Chondrocyte (in vitro differentiated cells): Measurements from ENCODE around the gene PAX2. TPM values are rescaled to one million over a fixed set of nuclear protein-coding genes. Genes with fewer than 3 reads are reported as not detected.

Experiments
- DNase-seq: peaks from one replicate; pipeline ENCODE4 v3.0.0; 2021; ENCODE audit warnings: mixed read lengths, low spot score
- H3K27ac Mint-ChIP-seq: one replicate; pipeline ENCODE4 v1.8.0; 2021; ENCODE audit warnings: mild to moderate bottlenecking, moderate library complexity, mixed read lengths; ENCODE audit not compliant: unreplicated experiment
- H3K27me3 Mint-ChIP-seq: 2 replicates; pipeline ENCODE4 v1.8.0; 2021; ENCODE audit warnings: low read depth, mixed read lengths
- H3K36me3 Mint-ChIP-seq: 2 replicates; pipeline ENCODE4 v1.8.0; 2021; ENCODE audit warnings: low read depth, mixed read lengths
- H3K4me1 Mint-ChIP-seq: 2 replicates; pipeline ENCODE4 v1.8.0; 2021; ENCODE audit warnings: low read depth, mild to moderate bottlenecking, mixed read lengths
- H3K4me3 Mint-ChIP-seq: one replicate; pipeline ENCODE4 v1.8.0; 2021; ENCODE audit warnings: mild to moderate bottlenecking, moderate library complexity, mixed read lengths; ENCODE audit not compliant: unreplicated experiment
- H3K9me3 Mint-ChIP-seq: 2 replicates; pipeline ENCODE4 v1.8.0; 2021; ENCODE audit warnings: low read depth, mixed read lengths
- total RNA-seq: library from RNA; stranded (reverse); gene quantifications from 3 replicates; pipeline ENCODE4 v1.2.1, GENCODE V29; 2021
- TF ChIP-seq, protein P1 (sequence below): fragments of 200-600 bp; sonication (generic); IDR thresholded peaks from 2 replicates; pipeline ENCODE4 v1.5.0; 2021; ENCODE audit warnings: antibody characterized with exemption, mild to moderate bottlenecking, moderate library complexity

PAX2 gene
- total RNA-seq, 1 donor from 2014 or later, result 0.62 TPM

DNA sequence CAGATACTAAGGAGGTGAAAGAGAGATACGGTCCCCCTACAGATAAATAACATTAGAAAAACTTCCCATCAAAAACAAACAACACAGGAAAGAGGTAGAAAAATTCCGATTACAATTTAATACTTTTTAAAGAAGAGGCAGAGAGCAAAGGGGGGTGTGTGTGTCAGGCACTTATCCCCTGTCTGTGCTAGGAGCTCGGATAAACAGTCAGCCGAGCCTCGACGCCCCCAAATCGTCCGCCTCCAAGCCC lies 3.6 kb downstream of the PAX2 start:
- no peak overlapping the region for H3K27ac Mint-ChIP-seq
- peaks cover 4% of the 10 kb centered on the region for H3K36me3 Mint-ChIP-seq
- DNase-seq, result no peak
- H3K4me1 Mint-ChIP-seq, result peaks cover 29% of the 10 kb centered on the region
- H3K9me3 Mint-ChIP-seq, result no peaks in the 10 kb centered on the region
- H3K4me3 Mint-ChIP-seq, result no peak overlapping the region
- TF ChIP-seq, protein P1, sequence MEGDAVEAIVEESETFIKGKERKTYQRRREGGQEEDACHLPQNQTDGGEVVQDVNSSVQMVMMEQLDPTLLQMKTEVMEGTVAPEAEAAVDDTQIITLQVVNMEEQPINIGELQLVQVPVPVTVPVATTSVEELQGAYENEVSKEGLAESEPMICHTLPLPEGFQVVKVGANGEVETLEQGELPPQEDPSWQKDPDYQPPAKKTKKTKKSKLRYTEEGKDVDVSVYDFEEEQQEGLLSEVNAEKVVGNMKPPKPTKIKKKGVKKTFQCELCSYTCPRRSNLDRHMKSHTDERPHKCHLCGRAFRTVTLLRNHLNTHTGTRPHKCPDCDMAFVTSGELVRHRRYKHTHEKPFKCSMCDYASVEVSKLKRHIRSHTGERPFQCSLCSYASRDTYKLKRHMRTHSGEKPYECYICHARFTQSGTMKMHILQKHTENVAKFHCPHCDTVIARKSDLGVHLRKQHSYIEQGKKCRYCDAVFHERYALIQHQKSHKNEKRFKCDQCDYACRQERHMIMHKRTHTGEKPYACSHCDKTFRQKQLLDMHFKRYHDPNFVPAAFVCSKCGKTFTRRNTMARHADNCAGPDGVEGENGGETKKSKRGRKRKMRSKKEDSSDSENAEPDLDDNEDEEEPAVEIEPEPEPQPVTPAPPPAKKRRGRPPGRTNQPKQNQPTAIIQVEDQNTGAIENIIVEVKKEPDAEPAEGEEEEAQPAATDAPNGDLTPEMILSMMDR, result no peak
- peaks cover 83% of the 10 kb centered on the region for H3K27me3 Mint-ChIP-seq

DNA sequence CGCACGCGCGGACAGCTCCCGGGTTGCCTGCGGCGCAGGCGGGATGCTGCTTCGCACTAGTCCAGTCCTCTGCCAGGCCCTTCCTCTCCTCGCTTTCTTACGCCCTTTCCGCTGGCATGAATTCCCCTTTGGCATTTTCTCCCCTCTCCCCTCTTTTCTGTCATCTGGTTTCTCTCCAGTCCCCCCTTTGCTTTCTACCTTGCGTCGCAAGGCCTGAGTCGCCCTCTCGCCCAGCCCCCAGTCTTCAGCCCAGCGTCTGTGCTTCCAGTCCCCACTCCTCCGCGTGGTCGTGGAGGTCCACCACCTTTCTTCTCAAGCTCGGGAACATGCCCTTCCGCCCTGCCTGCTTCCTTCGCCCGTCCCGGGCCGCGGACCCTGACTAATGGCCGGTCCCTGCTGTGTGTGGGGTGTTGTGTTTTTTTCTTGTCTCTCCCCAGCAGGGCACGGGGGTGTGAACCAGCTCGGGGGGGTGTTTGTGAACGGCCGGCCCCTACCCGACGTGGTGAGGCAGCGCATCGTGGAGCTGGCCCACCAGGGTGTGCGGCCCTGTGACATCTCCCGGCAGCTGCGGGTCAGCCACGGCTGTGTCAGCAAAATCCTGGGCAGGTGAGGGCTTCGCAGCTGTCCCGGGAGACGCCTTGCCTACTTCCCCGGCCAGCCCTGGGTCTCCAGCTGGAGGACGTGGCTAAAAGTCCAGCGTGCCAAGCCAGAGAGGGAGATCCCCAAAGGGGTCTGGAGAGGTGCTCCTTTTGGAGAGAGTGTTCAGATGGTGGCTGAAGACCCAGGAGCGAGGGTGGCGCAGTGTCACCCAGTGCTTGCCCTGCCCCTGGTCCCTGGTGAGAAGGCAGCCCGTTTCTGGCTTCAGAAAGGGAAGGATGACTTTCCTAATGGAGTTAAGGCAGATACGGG lies 4.2 kb downstream of the PAX2 start:
- TF ChIP-seq, protein P1, result no peak
- no peak for DNase-seq
- Mint-ChIP-seq H3K4me1 (peaks cover 24% of the 10 kb centered on the region), H3K9me3 (no peaks in the 10 kb centered on the region), H3K27ac (no peak overlapping the region), H3K27me3 (peaks cover 83% of the 10 kb centered on the region), H3K4me3 (no peak overlapping the region), H3K36me3 (peaks cover 4% of the 10 kb centered on the region)

DNA sequence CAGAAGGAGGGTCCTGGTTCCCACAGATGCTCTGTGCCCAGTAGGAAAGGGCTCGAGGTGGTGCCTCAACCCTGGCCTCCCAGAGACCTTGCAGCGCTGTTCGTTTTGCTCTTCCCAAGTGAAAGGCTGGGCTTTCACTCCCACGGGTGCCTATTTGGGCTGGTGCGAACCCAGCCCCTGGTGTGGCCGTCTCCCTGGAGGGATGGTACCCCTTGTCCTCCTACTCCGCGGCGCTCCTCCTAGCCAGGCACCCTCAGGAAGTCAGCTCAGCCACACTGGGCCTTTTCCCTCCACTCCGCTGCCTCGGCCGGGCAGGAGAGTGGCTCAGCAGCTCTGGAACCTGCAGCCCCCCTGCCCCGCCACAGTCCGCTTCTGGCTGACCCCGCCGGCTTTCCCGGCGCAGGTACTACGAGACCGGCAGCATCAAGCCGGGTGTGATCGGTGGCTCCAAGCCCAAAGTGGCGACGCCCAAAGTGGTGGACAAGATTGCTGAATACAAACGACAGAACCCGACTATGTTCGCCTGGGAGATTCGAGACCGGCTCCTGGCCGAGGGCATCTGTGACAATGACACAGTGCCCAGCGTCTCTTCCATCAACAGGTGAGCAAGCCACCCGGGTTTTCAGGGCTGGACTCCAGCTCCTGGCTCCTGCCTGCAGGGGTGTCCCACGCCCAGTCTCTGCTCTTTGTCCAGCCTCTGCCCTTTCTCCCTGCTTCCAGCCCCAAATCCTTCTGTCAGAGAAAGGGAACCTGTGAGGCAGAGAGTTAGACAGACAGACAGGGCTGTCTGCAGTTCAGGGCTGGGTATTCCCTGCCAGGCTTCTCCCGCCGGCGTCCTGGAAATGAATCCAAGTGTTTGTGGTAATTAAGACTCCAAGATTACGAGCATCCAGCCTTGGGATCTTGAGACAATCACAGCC lies 5.2 kb downstream of the PAX2 start:
- Mint-ChIP-seq H3K4me3 (no peak overlapping the region), H3K9me3 (no peaks in the 10 kb centered on the region), H3K4me1 (peaks cover 18% of the 10 kb centered on the region), H3K27ac (no peak overlapping the region), H3K36me3 (peaks cover 4% of the 10 kb centered on the region), H3K27me3 (peaks cover 88% of the 10 kb centered on the region)
- TF ChIP-seq, protein P1, result no peak
- DNase-seq, result no peak

DNA sequence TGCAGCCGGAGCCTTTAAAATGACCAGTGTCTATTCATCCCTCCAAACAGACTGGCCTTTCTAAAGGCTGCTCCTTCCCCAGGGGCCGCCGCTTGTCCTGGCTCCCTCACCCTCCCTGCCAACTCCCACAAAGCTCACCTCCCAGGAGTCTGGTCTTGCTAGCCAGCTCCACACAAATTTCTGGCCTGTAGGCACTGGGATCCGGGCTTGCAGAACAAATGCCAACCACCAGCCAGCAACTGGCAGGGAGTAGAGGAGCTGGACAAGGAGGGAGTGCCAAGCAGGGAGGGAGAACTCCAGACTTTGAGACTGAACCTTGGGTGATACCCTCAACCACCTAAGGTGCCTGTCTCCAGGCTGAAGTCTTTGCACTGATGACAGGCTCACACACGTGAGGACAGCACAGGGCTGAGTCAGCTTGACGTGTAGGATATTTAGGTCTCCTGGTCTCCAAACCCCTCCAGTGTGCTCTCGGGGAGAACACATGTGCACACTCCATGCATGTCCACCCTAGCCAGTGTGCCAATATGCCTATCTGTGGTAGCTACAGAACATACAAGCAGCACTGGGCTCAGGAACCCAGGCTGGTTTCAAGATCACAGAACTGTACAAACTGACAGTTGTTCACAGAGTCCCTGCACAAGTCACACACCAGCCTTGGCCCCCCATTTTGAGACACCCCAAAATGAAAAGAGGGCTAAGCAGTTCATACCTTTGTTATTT lies 6.0 kb downstream of the PAX2 start:
- no peak overlapping the region for H3K4me3 Mint-ChIP-seq
- peaks cover 92% of the 10 kb centered on the region for H3K27me3 Mint-ChIP-seq
- no peak for DNase-seq
- H3K36me3 Mint-ChIP-seq, result peaks cover 4% of the 10 kb centered on the region
- TF ChIP-seq, protein P1, result no peak
- H3K4me1 Mint-ChIP-seq, result peaks cover 13% of the 10 kb centered on the region
- H3K9me3 Mint-ChIP-seq, result no peaks in the 10 kb centered on the region
- H3K27ac Mint-ChIP-seq, result no peak overlapping the region

DNA sequence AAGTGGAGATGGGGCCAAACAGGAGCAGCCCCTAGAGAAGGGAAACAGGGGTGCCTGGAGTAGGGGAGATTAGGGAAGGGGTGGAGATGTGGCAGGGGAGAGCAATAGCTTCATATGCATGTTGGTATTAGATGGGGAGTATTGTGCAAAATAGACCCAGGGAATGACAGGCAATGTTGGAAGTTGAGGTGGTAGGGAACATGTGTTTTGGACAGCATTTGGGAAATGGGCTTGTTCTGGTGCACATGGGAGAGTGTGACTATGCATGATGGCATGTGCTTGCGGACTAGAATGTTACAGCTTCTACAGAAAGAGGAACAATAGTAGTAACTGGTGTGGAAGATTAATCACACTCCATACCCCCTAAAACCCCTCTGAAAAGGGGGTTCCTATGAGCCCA lies 10.4 kb downstream of the PAX2 start:
- Mint-ChIP-seq H3K4me1 (no peaks in the 10 kb centered on the region), H3K4me3 (no peak overlapping the region), H3K27me3 (peaks cover 98% of the 10 kb centered on the region), H3K27ac (no peak overlapping the region), H3K9me3 (no peaks in the 10 kb centered on the region), H3K36me3 (peaks cover 2% of the 10 kb centered on the region)
- no peak for DNase-seq
- TF ChIP-seq, protein P1, result no peak
